Spleen (tissue), 7 donors: ENCODE data around the gene PLCB4.

ENCODE experiments used
- POLR2A ChIP-seq, 3 donors: fragments of 450-650 bp; IDR thresholded peaks; one replicate each; pipeline ENCODE4 v1.5.1; 2017; ENCODE audit warnings: antibody characterized with exemption in 3 of 3, mild to moderate bottlenecking in 1 of 3
- POLR2AphosphoS5 ChIP-seq, 3 donors: sonication (generic); formaldehyde crosslinking; IDR thresholded peaks; one replicate each; pipeline ENCODE4 v1.5.1; 2017; ENCODE audit warnings: antibody characterized with exemption in 3 of 3
- TF ChIP-seq, protein P1 (sequence below), 11 experiments: fragments of 200-600 bp in 7 of 11; fragments of 450-650 bp in 4 of 11; sonication (generic) in 4 of 11; IDR thresholded peaks in 8 of 11; conservative IDR thresholded peaks in 3 of 11; 1 replicate in 7 of 11; 2 replicates in 4 of 11; pipeline versions ENCODE4 v1.4.0 to v1.8.0; 2016 to 2021; ENCODE audit warnings: antibody characterized with exemption in 11 of 11, inconsistent platforms in 4 of 11, mild to moderate bottlenecking in 1 of 11
- donor health status: DM: no; HTN: no; CAD: no; lungs with moderate emphysema.
- donor health status: DM: no; HTN: no; CAD: no.
- donor health status: DM: no; HTN: no; CAD: no.

DNA sequence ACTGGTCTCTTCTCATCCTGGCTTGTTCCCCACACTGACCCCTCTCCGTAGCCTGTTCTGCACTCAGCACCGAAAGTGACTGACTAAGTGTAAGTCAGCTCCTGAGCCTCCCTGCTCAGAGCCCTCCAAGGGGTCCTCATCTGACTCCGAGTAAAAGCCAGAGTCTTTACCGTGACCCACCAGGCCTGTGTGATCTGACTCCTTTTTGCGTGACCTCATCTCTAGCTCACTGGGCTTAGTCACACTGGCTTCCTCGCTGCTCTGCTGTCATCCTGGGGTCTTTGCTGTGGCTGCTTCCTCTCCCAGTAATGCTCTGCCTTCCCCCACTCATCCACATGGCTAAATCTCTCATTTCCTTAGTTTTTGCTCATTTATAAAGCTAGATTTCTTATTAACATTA lies 116.6 kb downstream of the PLCB4 start:
- TF ChIP-seq POLR2A (IDR thresholded peaks at IDR 0.05) (no peak), POLR2AphosphoS5 (IDR thresholded peaks at IDR 0.05) (no peak)
- TF ChIP-seq, protein P1, sequence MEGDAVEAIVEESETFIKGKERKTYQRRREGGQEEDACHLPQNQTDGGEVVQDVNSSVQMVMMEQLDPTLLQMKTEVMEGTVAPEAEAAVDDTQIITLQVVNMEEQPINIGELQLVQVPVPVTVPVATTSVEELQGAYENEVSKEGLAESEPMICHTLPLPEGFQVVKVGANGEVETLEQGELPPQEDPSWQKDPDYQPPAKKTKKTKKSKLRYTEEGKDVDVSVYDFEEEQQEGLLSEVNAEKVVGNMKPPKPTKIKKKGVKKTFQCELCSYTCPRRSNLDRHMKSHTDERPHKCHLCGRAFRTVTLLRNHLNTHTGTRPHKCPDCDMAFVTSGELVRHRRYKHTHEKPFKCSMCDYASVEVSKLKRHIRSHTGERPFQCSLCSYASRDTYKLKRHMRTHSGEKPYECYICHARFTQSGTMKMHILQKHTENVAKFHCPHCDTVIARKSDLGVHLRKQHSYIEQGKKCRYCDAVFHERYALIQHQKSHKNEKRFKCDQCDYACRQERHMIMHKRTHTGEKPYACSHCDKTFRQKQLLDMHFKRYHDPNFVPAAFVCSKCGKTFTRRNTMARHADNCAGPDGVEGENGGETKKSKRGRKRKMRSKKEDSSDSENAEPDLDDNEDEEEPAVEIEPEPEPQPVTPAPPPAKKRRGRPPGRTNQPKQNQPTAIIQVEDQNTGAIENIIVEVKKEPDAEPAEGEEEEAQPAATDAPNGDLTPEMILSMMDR (IDR thresholded peaks at IDR 0.05 in 8 of 11, conservative IDR thresholded peaks at IDR 0.05 in 3 of 11): no peak
